Left lobe of liver (tissue), 2 donors: ENCODE measurements around the gene DHH. TPM values are rescaled to one million over a fixed set of nuclear protein-coding genes. Genes with fewer than 3 reads are reported as not detected.

ENCODE experiments used
- ATAC-seq: fragments of 200-7000 bp; cut with Tn5 transposase; one replicate; pipeline ENCODE4 v1.9.1; 2020; ENCODE audit warnings: mild to moderate bottlenecking, moderate library complexity
- DNase-seq: peaks from one replicate; pipeline ENCODE4 v3.0.0-alpha.2; 2020; ENCODE audit warnings: low spot score
- total RNA-seq: library from RNA; stranded (reverse); gene quantifications from one replicate; pipeline ENCODE4 v1.2.1, GENCODE V29; 2021
- donor health status: DM: no; HTN: no; CAD: no; lungs with moderate emphysema.
- donor health status: DM: no; HTN: yes; CAD: no.

The DHH gene
- total RNA-seq, 1 donor from 2014 or later, result not detected

DNA sequence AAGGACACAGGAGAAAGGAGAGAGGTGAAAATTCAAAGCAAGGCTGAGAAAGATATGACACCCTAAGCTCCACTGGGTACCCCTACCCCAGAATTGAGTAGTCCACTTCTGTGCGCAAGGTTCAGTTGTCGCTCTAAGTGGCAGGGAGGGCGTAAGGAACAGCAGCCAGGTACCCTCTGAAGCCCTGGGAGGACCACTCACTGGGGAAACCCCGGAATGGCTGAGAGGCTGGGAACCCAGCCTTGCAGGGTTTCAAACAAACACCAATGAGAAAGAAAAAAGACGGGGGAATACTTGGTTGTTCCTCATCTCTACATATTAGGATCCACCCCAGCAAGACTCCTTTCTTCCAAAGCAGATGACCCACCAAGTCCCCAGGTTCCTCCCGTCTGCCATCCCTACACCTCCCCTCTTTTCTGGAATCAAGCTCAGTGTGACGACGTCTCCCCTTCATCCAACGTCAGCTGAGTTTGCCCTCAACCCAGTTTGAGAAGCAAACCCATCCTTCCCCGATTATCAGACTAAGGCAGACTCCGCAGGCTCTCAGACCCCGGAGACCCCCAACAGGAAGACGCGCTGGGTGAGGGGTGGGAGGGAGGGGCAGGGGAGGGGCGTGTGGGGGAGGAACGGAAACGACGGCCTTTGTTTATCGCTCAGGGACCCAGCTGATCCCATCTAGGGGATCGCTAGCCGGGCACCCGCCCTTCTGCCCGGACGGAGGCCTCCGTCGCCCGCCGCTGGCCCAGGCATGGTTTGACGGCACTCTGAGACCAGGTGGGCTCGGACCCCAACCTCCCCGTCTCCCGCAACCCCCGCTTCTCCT lies 15.3 kb upstream of the DHH start:
- DNase-seq (peak; percentile 55), ATAC-seq (peak; percentile 28)

DNA sequence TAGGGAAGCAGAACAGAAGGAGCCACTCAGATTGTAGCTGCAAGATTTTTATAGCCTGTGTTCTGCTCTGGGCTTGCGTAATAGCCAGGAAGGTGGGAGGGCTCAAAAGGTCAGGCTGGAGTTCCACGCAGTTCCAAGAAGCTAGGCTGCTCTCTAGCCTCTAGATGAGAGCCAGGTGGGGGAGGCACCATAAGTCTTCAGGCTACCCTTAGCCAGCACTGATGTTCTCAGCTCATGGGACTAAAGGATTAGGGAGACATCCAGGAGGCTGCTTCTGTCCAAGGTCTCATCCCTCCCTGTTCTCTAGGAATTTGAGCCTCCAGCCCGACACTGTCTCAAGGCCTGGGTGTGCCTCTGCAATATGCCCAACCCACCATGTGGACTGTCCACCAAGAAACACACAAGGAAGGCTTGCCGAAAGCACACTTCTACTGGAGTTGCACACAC lies 14.4 kb upstream of the DHH start:
- ATAC-seq (peak; percentile 52), DNase-seq (peak; percentile 70)

DNA sequence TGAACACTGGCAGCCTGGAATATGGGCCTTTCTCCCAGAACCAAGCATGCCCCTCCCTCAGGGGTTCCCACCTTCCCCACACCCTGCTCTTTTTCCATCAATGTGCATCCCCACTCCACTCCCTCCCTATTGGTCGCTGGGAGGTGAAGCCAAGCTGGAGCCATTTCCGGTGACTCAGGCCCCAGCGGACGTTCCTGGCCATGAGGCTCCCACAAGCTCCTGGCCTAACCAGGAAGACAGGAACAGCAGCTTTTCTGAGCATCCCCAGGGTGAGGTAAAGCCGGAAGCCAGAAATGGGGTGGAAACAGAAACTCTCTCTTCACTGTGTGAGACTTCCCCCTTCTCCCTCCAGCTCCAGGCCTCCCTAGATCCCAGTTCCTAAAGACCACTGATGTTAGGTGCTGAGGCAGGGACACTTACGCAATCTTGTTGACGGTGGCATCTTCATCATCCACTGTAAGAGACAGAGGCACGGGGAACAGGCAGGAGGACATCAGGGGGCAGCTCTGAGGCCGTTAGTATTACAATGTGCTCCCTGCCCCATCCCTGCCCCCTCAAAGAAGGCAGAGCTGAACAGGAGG lies 11.0 kb upstream of the DHH start:
- ATAC-seq (no peak), DNase-seq (no peak)

DNA sequence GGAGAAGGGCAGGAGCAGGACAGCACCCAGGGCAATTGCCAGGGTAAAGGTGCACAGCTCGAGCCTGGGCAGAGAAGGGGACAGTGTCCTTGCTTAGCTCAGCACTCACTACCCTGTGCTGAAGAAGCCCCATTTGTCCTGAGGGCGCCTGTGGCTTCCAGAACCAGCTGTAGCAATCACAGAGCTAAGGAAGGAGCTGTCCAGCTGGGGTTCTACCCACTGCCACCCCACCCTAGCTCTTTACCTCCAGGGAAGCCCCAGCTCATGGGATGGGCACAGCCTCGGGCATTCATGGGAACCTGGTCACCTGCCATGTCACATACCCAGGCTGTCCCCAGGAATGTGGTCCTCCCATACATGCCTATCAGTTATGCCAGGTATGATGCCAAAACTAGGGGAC lies 10.2 kb upstream of the DHH start:
- no peak for DNase-seq

DNA sequence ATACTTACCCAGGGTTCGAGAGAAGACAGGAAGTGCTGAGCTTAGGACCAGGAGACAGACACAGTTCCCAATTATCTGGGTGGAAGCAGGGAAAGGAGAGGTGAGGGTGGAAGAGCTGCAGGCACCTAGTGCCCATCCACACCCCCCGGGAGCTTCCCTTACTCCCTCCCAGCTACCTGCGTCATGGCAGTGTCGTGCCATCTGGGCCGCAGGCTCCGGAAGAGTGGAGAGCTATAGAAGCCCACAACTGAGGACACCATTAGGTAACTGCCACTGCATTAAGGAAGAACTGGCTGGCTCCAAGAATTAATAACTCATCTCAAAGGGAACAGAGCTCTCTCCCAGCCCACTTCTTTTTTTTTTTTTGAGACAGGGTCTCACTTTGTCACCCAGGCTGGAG lies 5.8 kb upstream of the DHH start:
- no peak for ATAC-seq
- no peak for DNase-seq

More for the DNA sequence above, 10.2 kb upstream of the DHH start:
- ATAC-seq, result no peak

DNA sequence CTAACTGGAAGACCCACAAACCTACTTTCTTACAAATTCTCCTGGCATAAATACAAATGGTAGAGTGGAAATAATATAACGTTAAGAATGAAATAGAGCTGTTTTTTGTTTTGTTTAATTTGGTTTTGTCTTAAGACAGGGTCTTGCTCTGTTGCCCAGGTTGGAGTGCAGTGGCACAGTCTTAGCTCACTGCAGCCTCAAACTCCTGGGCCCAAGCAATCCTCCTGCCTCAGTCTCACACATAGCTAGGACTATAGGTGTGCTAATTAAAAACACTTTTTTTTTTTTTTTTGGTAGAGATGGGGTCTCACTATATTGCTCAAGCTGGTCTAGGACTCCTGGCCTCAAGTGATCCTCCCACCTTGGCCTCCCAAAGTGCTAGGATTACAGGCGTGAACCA lies 4.1 kb upstream of the DHH start:
- no peak for ATAC-seq
- DNase-seq, result no peak

DNA sequence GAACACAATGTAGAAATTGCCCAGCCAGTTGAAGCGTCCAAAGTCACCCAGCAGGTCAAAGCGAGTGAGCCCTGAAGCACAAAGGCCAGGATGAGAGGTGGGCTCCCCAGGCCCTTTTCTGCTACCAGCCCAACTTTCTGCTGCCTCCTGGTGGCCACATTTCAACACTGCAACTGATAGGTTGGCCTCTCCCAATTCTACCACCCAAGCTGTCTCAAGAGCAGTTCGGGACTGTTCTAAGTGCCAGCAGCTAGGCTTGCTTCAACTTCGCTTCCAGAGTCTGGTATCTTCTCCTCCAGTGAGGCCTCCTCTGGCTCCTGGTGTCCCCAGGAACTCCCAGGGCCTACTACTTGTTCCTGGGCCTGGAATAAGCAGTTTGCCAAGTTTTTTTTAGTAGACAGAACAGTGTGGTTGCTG lies 3.4 kb upstream of the DHH start:
- peak; percentile 79 for ATAC-seq

DNA sequence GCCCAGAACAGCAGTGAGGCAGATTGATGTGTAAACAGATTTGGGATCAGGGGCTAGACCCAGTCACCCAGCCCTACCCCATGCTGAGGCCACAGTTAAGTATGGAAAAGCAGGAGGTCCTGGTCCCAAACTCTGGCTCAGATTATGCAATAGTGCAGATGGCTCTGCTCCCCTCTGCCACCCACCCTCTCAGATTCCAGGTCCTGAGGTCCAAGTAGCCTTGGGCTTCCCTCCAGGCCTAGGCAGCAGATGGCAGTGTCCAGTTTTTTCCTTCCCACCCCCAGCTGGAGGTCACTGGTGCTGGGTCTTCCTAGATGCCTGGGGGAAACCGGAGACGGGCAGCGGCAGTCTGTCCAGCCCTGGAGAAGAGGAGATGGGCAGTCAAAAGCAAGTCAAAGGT lies 2.8 kb upstream of the DHH start:
- DNase-seq, result no peak

More for the DNA sequence above, 3.4 kb upstream of the DHH start:
- DNase-seq, result no peak

DNA sequence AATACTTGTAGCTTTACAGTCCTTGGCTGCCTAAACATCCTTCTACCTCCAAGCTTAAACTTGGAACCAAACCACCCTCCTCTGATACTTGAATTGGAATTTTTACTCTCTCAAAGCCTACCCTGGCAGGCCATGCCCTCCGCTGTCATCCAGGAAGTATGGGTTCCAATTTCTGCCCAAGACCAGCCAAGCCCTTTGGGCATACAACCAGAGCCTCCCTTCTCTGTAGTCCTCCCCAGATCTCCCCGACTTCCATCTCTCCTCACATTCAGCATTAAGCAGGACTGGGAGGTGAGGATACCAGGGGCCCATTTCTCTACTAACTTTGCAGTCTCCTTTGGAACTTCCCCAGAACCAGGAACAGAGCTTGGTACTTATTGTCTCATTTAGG lies 369 bp upstream of the DHH start:
- no peak for ATAC-seq

More for the DNA sequence above, 2.8 kb upstream of the DHH start:
- no peak for ATAC-seq

DNA sequence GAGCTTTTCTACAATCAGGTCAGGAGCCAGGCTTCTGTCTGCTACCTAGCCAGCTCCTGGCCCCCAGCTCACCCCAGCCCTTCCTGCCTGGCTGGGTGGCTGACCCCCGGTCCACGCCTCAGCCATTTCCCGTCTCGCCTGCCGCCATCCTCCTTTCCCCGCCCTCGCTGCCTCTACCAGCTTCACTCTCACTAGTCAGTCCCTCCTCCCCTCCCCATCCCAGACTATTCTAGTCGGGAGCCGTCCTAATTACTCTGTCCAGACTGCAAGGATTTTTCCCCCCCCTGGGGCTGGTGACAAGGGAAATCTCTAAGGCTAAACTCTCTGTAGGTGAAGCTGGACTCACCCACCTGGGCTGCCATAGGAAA lies 825 bp downstream of the DHH start:
- DNase-seq, result no peak

More for the DNA sequence above, 369 bp upstream of the DHH start:
- DNase-seq, result no peak

DNA sequence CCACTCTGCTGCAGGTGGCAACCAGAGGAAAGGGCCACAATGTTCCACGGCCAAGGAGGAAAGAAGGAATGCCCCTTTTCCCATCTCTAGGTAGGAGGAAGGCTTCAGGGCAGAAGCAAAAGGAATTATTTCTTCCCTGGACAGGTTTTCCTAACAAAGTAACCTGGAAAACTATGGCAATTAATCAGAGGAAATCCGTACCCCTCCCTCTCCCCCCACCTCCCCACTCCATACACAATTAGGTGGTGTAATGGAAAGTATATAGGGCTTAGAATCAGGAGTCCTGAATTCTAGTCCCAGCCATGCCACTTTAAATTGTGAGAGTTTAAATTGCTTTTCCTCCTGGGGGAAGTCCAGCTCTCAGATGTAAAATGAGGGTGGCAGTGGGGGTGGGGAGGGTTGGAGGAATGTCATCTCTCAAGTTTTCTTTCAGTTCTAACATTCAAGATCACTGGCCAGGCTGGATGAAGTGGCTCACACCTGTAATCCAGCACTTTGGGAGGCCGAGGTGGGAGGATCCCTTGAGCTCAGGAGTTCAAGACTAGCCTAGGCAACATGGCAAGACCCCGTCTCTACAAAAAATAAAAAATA lies 1.7 kb downstream of the DHH start:
- DNase-seq (no peak), ATAC-seq (no peak)

More for the DNA sequence above, 825 bp downstream of the DHH start:
- ATAC-seq, result no peak

DNA sequence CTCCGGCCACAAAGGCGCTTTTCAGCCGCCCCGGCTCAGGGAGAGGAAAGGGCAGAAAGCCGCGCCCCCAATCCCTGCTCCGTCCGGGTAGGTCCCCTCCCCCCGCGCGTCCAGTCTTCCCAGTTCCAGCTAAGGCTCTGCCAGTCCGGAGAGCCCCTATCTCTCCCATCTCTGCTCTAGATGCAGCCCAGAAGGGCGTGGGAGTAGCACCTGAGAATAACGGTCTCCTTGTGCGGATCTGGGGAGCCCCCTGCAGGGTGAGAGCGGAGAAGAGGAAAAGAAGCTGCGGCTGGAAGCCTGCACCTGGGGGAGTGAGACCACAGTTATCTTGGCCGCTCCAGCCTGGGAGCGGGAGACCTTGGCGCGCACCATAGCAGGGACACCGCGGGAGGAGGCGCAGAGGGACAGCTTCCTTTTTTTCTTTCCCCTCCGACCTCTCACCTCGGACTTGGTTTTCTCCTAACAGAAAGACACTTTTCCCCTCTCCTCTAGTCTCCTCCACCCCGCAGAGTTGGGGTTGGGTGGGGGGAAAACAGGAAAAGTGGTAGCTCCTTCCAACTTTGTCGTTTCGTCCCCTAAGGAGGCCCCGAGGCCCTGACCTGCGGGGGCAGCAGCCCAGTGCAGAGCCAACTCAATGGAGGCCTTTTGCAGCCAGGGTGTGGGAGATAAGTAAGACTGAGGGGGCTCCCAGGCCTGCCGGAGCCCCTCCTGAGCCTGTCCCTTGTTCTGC lies 2.4 kb downstream of the DHH start:
- DNase-seq, result no peak
- peak; percentile 17 for ATAC-seq

DNA sequence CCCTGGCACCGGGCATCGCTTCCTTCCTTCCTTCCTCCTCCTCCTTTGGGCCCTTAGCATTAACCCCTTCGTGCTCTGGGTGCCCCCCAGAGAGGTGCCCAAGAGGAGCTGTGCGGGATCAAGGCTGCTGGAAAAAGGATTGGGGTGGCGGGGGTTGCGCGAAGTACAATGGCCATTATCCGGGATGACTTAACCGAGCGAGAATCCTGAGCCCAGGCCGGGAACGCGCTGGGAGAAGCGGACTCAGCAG lies 2.8 kb downstream of the DHH start:
- DNase-seq, result no peak
- no peak for ATAC-seq

DNA sequence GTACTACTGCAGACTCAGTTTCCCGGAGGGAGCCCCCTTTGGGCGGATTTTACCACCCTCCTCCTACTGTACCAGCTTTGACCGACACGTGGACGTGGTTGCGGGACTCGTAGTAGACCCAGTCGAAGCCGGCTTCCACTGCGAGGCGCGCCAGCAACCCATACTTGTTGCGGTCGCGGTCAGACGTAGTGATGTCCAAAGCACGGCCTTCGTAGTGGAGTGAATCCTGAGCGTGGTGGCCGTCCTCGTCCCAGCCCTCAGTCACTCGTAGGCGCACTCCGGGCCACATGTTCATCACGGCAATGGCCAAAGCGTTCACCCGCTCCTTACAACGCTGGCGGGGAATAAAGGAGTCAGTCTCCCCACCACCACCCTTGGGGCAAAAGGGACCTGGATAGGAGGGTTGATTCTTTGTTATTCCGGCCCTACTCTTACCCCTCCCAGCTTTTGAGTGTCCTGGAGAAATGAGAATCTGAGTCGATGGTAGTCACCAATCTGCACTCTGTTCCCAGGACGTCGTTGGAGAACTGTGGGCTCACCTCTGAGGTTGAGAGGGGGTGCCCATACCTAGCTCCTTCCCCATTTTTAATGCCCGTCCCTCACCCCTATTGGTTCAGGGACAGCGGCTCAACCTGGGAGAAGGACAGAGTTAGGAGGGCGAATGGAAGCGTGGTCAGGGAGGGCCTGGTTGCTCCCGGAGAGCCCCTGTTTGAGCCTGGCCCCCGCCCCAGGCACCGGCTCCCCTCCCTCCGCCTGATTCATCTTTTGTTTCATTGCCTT lies 3.4 kb downstream of the DHH start:
- no peak for DNase-seq

DNA sequence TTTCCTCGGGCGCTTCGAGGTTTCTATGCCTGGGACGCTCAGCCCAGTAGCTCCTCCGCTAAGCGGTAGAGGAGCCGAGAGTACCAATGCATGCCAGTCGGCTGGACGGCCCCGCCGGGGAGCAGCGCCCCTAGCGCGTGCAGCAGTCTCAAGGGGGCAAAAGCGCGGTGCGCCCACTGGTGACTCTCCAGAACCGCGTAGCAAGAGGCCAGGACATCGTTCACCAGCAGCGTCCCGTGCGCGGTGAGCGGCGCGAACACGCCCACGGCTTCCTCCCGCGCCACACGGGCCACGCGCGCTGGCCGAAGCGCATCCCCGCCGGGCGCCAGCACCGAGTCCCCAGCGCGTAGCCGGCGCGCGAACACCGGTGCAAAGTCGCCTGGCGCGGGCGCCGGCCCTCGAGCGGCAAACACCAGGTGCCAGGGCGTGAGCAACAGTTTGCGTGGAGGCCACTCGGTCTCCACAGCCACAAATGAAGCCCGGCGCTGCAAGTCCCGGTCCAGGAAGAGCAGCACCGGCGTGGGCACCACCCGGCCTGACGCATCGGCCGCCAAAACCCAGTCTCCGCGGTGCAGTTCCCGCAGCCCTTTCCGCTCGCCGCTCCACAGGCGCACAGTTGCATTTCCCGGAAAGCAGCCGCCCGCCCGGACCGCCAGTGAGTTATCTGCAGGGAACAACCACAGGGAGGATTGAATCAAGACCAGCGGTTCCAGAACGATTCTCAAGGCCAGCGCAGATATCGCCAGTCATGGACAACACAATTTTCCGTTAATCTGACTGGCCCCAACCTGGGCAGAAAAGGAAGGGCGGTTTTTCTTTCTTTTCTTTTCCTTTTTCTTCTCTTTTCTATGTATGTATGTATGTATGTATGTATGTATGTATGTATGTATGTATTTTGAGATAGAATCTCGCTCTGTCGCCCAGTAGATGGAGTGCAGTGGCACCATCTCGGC lies 4.5 kb downstream of the DHH start:
- ATAC-seq (peak; percentile 19), DNase-seq (no peak)

More for the DNA sequence above, 3.4 kb downstream of the DHH start:
- no peak for ATAC-seq

DNA sequence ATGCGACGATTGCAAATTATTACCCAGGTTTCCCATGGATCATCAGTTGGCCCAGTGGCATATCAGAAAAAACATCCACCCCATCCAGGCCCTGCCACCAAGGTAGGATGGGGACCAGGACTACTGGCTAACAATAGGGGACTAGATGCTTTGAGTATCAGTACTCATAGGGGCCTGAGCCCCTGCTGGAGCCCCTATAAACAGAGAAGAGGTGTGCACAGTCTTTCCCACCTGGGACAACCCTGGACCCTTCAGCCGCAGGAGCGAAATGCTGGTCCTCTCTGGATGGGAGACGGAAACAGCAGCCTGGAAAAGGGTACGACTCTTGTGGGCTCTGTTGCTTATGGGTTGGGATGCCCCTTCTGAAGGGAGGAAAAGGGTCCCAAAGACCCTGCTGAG lies 5.7 kb downstream of the DHH start:
- DNase-seq (no peak), ATAC-seq (no peak)

DNA sequence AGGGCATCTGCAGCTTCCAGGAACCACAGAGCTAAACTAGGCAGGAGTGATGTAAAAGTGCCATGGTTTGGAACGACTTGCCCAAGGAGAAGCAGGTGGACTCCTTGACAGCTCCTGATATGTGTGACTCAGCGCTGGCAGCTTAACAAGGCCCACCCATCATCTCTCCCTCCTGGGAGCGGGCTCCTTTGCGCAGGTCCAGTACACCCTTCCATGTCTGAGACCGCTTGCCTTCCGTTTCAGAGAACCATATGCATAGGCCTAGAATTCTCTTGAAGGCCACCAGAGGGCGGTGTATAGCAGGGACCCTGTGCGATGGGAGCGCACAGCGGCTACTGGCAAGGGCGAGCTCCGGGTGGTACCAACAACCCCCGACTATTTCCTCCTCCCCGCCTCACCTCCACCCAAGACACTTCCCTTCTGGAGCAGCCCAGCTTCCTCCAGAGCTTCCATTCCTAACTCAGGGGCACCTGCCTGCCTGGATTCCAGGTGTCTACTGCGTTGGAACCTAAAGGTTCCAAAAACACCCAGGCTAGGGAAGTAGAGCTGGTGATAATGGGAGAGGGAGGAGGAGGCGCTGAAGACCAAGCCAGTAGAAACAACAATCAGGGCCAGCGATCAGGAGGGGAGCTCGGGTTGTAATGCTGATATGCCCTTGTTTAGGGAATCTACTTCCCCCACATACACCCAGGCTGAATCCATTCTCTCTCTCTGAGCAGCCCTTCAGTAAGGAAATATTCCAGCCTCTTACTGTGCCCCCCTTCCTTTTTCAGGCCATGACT lies 6.3 kb downstream of the DHH start:
- ATAC-seq (peak; percentile 95), DNase-seq (peak; percentile 64)

DNA sequence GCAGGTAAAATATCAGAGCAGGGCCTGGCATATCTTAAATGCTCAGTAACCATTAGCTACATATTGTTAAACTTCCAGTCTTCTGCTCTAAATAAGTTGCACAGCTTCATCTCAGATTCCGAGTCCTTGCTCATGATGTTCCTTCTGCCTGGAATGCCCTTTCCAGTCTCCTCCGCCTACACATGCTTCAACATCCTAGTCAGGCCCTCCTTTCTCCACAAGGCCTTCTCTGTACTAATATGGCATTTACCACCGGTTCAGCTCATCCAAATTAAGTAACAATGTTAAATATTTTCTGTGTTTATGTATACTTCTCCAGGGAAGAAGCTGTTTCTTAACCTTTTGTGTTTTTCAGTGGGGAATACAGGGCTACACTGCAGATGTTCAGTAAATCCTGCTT lies 8.5 kb downstream of the DHH start:
- DNase-seq (no peak), ATAC-seq (no peak)

DNA sequence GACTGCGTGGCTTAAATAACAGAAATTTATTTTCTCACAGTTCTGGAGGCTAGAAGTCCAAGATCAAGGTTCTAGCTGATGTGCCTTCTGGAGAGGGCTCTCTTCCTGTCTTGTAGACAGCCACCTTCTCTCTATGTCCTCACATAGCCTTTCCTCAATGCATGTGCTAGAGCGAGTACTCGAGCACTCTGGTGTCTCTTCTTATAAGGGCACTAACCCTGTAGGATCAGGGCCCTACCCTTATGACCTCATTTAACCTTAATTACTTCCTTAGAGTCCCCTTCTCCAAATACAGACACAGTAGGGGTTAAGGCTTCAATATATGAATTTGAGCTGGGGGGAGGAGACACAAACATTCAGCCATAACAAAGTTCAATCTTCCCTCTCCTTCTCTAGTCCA lies 10.2 kb downstream of the DHH start:
- DNase-seq, result no peak
- ATAC-seq, result no peak
